SK-N-SH treated with all-trans-retinoic acid at 6 μM for 48 hours (cell line): ENCODE results near the gene FAM13A.

Source experiments
- ESRRG ChIP-seq: fragments of 250-450 bp; sonication (Bioruptor Pico); IDR thresholded peaks from 2 replicates; pipeline ENCODE4 v1.6.1; 2021; ENCODE audit warnings: mild to moderate bottlenecking
- ZNF70 ChIP-seq: fragments of 450-650 bp; formaldehyde crosslinking; IDR thresholded peaks from 2 replicates; pipeline ENCODE4 v1.5.0; 2020; ENCODE audit warnings: mild to moderate bottlenecking, moderate library complexity
- TF ChIP-seq, protein P1 (sequence below): fragments of 250-450 bp; sonication (Bioruptor Pico); IDR thresholded peaks from 2 replicates; pipeline ENCODE4 v1.8.0; 2020; ENCODE audit warnings: mild to moderate bottlenecking, moderate library complexity, borderline replicate concordance

DNA sequence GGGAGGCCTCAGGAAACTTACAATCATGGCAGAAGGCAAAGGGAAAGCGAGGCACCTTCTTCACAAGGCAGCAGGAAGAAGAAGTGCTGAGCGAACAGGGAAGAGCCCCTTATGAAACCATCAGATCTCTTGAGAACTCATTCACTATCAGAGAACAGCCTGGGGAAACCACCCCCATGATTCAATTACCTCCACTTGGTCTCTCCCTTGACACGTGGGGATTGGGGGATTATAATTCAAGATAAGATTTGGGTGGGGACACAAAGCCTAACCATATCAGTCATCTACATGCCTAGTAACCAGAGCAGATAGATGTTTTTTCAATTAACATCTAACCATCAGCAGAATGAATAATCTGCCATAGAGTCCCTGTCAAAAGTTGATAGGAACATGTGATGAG, 30.4 kb downstream of the FAM13A start:
- TF ChIP-seq, protein P1, sequence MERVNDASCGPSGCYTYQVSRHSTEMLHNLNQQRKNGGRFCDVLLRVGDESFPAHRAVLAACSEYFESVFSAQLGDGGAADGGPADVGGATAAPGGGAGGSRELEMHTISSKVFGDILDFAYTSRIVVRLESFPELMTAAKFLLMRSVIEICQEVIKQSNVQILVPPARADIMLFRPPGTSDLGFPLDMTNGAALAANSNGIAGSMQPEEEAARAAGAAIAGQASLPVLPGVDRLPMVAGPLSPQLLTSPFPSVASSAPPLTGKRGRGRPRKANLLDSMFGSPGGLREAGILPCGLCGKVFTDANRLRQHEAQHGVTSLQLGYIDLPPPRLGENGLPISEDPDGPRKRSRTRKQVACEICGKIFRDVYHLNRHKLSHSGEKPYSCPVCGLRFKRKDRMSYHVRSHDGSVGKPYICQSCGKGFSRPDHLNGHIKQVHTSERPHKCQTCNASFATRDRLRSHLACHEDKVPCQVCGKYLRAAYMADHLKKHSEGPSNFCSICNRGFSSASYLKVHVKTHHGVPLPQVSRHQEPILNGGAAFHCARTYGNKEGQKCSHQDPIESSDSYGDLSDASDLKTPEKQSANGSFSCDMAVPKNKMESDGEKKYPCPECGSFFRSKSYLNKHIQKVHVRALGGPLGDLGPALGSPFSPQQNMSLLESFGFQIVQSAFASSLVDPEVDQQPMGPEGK, result no peak
- TF ChIP-seq ZNF70 (CRISPR knock-in tag) (no peak), ESRRG (no peak)
